ENCODE results near the gene IL1RL1.

IL1RL1 gene

GRCh38 chr2:102396012-102396411, 84.6 kb downstream of the IL1RL1 start:
- no peak for TF ChIP-seq CTCF (IDR thresholded peaks at IDR 0.05)
- Histone ChIP-seq H3K4me3 (ENCODE audit: low read depth in 1 of 2, low read length in 1 of 2) (no peak overlapping the region), H3K27ac (no peak overlapping the region), H3K9me3 (no peaks in the 10 kb centered on the region), H3K27me3 (no peaks in the 10 kb centered on the region), H3K36me3 (peaks cover 2% of the 10 kb centered on the region), H3K4me1 (ENCODE audit: control insufficient read depth in 1 of 2, insufficient read depth in 1 of 2, low read depth in 1 of 2, low read length in 1 of 2) (peaks cover 6 to 7% of the 10 kb centered on the region in 2 experiments)

- no peak for TF ChIP-seq CTCF (IDR thresholded peaks at IDR 0.05)
- no peaks in the 10 kb centered on the region for H3K9me3 ChIP-seq
- no peaks in the 10 kb centered on the region for H3K36me3 ChIP-seq
- no peak overlapping the region for H3K27ac ChIP-seq
- H3K4me3 ChIP-seq (ENCODE audit: low read depth in 1 of 2, low read length in 1 of 2): no peak overlapping the region
- peaks cover 6 to 7% of the 10 kb centered on the region in 2 experiments for H3K4me1 ChIP-seq (ENCODE audit: control insufficient read depth in 1 of 2, insufficient read depth in 1 of 2, low read depth in 1 of 2, low read length in 1 of 2)
- no peaks in the 10 kb centered on the region for H3K27me3 ChIP-seq
Measured at GRCh38 chr2:102397209-102397608, 85.8 kb downstream of the IL1RL1 start.

GRCh38 chr2:102399499-102400141, 88.3 kb downstream of the IL1RL1 start:
- Histone ChIP-seq H3K9me3 (no peaks in the 10 kb centered on the region), H3K4me3 (ENCODE audit: low read depth in 1 of 2, low read length in 1 of 2) (no peak overlapping the region), H3K27ac (peak overlapping the region; percentile 4), H3K36me3 (no peaks in the 10 kb centered on the region), H3K4me1 (ENCODE audit: control insufficient read depth in 1 of 2, insufficient read depth in 1 of 2, low read depth in 1 of 2, low read length in 1 of 2) (peaks cover 6 to 7% of the 10 kb centered on the region in 2 experiments), H3K27me3 (no peaks in the 10 kb centered on the region)
- TF ChIP-seq CTCF (IDR thresholded peaks at IDR 0.05): no peak

GRCh38 chr2:102401456-102401855, 90.1 kb downstream of the IL1RL1 start:
- Histone ChIP-seq H3K4me1 (ENCODE audit: control insufficient read depth in 1 of 2, insufficient read depth in 1 of 2, low read depth in 1 of 2, low read length in 1 of 2) (peaks cover 6 to 7% of the 10 kb centered on the region in 2 experiments), H3K9me3 (no peaks in the 10 kb centered on the region), H3K36me3 (no peaks in the 10 kb centered on the region), H3K4me3 (ENCODE audit: low read depth in 1 of 2, low read length in 1 of 2) (no peak overlapping the region), H3K27me3 (no peaks in the 10 kb centered on the region), H3K27ac (peak overlapping the region; percentile 0)
- TF ChIP-seq CTCF (IDR thresholded peaks at IDR 0.05): no peak

Data from neutrophil (primary cell).